ENCODE results near the gene CTIF.

CTIF gene

DNA sequence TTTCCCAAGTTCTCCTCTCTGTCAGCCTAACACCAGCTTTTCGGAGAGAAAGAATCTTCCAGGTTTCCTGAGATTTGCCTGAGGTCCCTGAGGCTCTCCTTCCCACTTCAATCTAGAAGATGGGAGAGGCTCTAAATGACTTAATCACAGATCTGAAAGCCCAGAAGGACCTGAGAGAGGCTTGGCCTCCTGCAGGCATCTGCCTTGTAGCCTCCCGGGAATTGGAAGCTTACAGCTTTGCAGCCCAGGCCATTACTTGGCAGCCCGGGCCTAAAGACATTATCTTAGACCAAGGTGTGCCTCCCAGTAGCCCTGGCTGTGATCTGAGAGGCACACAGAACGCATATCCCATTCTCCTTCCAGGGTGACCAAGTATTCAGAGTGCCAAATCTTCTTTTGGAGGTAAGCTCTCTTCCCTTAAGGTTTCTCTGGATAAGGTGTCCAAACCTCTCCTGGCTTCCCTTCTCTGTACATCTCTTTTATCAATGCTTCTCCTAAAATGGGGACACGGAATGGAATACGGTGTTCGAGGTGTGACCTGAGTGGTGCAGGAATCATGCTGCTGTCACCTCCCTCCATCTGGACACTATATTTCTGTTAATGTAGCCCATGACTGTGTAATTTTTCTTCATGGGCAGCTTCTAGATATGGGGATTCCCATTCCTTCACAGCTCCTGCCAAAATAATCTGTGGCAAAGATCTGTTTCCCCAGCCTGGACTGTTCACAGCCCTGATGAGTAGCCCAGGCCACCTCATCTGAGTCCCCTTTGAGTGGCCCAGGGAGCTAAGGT, 16.0 kb downstream of the CTIF start:
- DNase-seq = no peak

DNA sequence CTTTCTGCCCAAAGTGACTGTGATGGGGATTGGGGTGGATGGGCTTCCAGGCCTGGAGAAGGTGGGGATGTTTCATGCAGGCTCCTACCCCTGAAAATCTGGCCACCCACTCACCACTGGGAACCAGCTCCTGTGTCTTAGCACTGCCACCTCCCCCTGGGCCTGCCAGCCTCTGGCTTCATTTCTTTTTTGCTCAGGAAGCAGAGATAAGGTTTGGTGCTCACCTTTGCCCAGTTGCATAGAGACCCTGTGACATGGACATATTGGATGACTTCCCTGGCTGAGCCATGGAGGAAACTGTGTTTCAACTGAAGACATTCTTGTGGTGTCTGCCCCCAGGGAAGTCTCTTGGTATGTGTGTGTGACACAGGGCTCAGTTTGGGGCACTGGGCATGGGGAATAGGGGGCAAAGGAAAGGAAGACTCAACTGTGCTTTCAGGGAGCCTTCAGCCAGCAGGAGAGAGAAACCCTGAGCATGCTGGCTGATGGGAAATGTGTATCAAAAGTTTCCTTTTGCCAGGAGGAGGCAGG, 16.7 kb downstream of the CTIF start:
- no peak for DNase-seq

DNA sequence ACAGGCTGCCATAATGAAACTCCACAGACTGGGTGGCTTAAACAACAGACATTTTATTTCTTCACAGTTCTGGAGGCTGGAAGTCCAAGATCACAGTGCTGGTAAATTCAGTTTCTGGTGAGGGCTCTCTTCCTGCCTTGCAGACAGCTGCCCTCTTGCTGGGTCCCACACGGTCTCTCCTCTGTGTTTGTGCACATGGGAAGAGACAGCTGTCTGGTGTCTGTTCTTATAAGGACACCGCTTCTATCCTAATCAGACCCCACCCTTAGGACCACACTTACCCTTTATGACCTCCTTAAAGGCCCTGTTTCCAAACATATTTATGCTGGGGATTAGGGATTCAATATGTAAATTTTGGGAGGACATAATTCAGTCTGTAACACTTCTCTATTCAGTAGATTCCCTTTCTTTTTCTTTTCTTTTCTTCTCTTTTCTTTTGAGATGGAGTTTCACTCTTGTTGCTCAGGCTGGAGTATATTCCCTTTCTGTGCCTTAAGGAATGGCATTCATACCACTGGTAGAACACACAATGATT, 18.9 kb downstream of the CTIF start:
- no peak for DNase-seq

DNA sequence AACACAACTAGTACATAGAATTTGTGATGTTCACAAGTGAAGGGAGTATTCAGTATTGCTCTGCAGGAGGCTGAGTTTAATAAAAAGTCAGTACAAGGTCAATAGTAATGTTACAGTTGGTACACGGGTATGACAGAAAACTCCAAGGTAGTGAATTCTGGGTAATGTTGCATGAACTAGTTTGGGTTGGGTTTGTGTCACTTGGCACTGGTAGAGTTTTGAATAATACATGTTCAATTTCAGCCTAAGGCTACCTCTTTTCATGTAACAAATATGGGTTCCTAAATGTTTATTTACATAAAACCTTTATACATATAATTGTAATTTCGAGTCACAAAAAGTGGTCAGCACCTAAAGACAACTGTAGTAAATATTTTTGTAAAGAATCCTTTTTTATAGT, 19.4 kb downstream of the CTIF start:
- no peak for DNase-seq

DNA sequence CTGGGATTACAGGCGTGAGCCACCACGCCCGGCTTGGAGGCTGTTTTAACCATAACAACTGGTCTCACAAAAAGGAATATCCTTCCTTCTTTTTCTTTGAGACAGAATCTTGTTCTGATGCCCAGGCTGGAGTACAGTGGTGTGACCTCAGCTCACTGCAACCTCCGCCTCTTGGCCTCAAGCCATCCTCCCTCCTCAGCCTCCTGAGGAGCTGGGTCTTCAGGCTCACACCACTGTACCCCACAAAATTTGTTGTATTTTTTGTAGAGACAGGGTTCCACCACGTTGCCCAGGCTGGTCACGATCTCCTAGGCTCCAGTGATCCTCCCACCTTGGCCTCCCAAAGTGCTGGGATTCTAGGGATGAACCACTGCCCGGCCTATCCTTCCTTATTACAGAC, 21.7 kb downstream of the CTIF start:
- no peak for DNase-seq

DNA sequence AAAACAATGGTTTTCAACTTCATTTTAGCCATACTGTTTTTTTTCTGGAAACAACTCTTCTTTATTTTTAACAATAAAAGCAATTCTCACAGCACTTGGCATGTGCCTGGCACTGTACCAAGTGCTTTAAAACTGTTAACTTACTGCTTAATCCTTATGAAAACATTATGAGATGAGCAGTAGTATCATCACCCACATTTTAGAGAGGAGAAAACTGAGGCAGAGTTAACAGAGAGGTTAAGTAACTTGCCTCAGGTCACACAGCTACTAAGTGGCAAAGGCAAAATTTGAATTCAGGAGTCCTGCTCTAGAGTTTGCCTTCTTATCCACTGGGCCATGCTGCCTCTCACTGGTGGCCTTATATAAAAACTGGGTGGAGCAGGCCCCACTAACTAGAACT, 23.2 kb downstream of the CTIF start:
- no peak for DNase-seq

DNA sequence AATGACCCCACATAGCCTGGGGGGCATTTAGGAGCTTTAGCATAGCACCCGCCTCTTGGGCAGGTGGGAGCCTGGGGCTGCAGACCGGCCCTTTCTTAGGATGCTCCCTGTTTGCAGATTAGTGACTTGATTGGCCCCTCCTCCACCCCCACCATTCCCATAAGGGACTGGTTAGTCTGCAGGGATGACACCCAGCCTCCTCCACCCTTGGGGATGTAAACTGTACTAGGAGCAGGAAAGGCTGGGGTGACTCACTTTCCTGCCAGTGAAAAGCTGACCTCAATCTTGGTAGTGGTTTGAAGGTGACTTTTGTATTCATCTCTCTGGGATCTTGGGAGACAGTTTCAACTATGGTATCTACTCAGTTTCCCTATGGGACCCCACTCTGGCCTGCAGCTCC, 24.2 kb downstream of the CTIF start:
- DNase-seq = no peak

DNA sequence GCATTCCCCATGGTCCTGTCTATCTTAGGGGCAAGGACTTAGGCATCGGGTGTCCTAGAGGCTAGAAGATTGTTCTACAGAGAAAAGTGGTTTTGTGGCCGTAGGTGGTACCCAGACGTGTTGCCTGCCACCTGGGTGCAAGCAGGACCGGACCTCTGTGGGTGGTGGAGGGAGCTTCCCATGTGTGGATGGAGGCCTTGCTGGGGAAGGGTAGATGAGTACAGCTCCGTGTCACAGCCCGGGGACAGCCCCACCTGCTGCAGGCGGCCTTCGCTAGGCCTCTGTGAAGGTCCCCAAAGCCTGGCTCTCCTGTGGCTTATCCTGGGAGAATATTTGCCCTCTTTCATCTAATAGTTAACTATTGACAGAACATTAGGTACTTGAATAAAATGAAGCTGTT, 25.3 kb downstream of the CTIF start:
- no peak for DNase-seq

DNA sequence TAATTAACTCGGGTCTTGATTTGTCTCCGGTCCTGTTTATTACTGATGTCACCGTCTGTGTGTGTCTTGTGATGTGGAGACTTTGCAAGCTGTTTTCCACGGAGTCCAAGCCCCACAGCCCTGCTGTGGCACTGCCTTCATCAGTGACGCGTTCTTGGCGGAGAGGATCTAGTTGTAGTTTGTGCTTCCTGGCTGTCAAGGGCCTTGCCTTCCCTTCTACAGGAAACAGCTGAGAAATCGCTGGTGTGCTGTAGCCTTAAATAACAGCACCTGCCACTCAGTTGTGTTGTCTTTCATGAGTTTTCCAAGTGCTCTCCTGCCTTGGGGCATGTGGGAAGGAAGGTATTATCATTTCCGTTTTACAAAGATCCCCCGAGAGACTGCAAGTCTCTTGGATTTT, 26.3 kb downstream of the CTIF start:
- DNase-seq = no peak

DNA sequence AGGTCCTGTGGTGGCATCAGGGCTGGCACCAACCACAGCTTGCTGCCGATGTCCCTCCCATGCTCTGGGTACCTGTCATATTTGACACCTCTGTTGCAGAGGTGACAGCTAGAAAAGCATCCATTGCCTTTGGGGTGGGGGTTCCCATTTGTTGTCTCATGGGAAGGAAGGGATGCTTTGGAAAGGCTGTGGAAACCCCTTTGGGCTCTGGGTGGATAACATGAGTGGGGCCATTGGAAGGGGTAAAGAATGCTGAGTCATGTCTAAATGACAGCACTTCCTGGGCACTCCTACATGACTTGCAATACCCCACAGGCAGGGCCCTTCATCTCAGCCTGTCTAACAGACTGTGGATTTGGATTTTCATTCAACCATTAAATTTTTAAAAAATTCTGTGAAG, 27.8 kb downstream of the CTIF start:
- DNase-seq = no peak

DNA sequence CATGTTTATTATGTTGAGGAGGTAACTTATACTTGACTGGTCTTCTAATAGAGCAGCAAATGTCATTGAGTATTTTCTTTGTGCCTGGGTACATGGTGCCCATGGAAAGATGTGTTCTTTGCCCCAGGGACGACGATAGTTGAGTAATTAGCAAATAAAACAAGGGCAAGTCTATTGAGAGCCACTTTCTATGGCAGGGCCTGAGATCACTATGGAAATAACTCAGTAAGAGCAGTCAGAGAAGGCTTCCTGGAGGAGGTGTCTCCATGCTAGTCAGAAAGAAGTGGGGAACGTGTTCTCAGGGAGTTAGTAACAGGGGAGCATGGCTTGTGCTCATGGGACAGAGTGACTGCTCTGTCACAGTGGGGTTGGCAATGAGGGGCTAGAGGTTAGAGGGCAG, 28.6 kb downstream of the CTIF start:
- DNase-seq = no peak

DNA sequence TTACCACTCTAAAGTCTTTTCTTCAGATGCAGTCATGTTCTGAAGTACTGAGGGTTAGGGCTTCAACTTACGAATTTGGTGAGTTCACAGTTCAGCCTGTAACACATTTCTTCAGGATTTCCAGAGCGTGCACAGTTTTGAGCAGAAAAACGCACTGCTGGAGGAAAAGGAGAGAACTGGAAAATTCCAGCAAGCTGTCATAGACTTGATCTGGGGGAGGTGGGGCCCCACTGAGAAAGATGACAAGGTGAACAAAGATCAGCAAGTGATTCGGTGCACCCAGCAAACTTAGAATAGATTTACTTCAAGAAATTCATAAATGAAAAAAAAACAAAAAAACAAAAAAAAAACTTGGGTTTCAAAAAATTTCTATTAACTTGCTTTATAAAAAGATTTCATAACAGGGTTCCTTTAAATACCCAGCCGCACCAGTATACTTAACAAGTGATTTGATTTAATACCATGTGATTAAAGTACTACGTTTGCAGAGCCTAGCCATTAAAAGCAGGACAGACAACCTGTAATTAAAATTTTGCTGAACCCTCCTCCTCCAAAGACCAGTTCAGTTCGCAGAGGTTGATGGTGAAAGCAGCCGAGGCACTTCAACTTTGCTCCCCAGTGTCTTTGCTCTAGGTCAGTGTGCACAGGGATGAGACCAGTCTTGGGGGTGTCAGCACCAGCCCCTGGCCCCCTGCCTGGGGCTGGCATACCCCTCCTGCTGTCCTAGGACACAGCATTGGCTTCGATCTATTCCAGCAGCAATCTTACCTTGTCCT, 30.5 kb downstream of the CTIF start:
- DNase-seq = no peak

DNA sequence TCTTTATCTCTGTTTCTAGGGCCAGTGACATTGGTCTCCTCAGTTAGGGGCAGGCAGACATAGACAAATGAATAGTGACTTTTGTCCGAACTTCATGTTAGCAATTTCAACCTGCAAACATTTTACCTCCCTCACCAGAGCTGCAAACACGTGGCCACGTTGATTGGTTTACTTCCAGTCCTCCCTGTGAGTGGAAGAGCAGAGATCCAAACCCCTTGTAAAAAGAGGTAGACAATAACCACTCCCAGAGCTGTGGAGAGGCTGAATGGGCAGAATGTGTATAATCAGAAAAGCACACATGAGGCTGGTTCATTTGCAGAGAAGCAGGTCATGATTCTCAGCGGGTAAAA, 31.1 kb downstream of the CTIF start:
- DNase-seq = no peak

DNA sequence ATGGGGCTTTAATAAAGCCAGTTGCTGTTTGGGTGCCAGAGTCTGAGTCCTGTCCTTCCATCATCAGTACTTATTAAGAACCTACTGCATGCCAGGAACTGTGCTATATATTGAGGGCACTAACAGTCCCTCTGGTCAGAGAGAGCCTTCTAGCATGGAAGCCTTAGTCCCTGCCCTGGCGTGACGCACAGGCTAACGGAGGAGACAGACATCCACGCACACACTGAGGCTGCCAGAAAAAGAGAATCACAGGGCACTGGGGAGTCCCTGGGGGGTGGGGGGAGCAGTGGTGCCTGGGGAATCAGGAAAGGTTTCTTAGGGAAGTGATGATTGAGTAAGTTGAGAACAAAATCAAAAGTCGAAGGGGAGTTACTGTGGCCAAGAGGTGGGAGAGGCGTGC, 31.5 kb downstream of the CTIF start:
- DNase-seq = no peak

DNA sequence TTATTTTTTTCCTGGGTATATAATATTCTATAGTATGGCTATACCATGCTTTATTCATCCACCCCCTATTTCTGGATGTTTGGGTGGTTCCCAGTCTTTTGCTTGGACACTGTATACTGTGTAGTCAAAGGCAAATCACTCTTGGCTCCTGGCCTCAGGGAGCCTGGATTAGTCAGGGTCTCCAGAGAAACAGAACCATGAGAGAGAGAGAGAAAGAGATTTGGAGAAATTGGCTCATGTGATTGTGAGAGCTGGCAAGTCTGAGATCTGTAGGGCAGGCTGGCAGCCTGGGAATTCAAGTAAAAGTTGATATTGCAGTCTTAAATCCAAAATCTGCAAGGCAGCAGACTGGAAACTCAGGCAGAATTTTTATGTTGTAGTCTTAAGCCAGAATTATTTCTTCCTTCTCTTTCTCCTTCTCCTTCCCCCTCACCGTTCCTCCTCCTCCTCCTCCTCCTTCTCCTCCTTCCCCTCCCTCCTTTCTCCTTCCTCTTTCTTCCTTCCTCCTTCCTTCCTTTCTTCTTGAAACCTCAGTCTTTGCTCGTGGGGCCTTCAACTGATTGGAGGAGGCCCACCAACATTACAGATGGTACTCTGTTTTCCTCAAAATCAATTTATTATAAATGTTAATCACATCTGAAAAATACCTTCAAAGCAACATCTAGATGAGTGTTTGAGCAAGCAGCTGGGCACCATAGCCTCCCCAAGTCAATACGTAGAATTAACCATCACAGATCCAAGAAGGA, 33.0 kb downstream of the CTIF start:
- DNase-seq = no peak

DNA sequence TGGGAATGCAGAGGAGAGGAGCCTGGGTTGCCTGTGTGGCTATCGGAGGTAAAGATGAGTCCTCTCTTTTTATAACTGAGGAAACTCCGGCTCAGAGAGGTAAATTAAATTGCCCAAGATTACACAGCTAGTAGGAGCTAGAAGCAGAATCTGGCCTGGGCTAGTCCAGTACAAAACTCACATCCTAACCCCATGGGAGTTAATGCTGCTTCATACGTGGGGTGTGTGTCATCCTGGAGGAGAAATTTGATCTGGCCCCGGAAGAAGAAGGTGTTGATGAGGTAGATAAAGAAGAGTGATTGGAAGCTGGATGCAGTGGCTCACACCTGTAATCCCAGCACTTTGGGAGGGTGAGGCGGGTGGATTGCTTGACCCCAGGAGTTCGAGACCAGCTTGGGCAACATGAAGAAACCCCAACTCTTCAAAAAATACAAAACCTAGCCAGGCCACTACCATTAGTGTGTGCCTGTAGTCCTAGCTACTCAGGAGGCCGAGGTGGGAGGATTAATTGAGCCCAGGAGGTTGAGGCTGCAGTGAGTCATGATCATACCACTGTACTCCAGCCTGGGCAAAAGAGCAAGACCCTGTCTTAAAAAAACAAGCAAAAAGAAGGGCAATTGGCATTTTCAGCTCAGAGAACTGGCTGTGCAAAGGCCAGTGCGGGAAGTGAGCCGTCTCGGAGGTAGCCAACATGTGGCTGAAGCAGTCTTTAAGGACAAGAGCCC, 33.7 kb downstream of the CTIF start:
- no peak for DNase-seq

DNA sequence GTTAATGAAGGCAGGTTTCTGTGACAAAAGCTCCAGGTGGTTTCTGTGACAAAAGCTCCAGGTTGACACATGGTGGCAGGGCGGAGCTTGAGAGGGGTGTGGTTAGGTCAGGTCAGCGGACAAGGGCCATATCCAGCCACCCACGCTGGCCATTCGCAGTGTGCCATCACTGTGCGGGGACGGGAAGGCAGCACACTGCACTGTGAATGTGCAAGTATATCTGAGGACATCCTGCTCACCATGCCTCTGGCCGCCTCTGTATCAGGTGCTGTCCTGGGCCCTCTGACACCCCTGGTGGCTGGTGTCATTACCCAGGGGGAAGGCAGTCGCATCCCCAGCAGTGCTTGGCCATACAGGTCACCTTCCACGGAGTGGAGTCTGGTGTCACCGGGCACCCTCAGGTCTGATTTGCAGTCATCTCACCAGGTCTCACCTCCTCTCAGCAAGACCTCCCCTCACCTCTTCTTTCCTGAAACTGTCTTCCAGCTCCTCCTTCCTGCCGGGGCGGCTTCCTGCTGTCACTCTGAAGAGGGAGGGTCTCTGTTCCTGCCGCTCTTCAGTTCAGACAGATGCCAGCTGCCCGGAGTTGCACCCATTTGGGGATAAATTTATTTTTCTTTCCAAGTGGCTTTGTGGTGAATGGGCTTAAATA, 34.9 kb downstream of the CTIF start:
- no peak for DNase-seq

DNA sequence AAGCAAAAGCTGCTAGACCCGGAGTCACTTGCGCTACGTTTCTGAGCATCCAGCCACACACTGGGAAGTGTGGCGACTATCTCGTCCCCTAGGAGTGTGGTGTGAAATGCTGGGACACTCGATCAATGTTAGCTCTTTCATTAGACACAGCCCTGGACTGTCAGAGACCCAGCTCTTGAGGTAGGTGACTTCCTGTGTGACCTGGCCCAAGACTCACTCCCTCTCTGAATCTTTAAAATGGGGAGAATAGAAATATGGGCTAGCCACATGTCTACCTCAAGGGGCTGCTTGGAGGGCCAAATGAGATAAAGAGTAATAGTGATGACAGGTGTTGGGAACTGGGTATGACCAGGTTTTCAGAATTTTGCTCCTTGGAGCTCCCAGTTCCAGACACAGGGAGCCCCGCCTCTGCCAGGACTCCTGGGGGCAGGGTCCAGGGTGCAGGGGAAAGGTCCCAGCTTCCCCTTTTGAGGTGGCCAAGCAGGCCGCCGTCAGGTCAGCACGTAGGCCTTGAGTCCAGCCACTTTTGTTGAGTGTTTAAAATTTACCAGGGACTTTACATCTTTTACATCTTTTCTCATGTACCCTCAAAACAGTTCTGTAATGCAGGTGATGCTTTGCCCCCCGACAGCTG, 36.0 kb downstream of the CTIF start:
- DNase-seq = no peak

DNA sequence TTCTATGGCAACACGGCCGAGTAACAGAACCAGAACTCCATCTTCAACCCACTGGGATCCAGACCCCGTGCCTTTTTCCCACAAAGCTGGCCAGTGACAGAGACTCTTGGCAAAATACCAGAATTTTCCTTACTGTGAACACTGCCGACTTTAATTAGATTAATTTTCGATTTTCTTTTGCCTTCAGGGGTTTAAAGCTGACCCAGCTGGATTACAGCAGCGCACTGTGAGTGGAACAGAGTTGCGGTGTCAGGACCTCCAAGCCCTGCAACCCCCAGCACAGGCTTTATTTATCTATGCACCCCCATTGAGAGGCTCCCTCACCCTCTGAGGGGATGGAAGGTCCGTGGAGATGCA, 36.4 kb downstream of the CTIF start:
- no peak for DNase-seq

DNA sequence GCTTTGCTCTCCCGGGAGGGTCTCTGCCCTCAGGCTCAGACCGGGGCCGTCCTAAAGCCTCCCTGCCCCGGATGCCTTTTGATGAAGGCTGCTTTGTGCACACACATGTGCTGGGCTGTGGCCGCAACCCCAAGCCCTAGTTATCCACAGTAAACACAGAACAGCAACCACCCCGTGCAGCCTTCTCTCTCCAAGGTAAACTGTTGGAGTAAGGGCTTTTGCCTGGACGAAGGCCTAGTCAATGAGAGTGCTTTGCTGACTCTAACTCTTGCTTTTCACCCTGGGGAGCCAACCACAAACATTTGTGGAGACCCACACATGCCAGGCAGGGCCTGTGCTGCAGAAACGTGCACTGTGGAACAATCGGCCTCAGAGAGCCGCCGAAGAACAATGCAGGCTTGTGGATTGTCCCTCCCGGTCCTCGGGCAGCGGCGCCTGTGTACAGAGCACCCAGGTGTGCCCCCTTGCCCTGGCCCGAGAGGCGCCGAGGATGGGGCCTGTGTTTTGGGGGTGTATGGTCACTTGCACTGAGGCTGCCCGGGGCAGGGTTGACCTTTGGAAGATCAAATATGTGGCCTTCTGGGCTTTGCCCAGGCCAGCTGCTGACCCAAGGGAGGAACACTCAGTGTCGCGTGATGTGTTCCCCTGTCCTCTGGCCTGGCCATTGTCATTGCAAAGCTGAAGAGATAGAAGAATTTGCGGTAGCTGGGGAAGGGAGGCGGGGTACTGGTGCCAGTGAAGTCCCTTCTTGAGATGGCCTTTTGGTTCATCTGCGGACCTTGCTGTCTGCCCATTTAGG, 37.0 kb downstream of the CTIF start:
- no peak for DNase-seq

DNA sequence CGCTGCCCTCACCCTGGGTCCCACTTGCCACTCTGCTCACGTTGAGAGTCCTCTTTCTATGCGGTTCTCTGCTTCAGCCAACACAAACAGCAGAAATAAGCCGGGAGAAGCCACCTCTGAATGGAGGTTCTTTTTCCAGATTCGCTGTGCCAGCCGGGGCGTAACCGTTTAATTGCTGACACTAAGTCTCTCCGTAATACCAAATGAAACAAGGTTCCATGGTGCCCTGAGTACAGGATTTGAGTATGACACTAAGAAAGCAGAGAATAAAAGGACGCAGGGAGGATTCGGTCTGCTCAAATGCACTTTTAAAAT, 37.6 kb downstream of the CTIF start:
- no peak for DNase-seq
